ENCODE results near the gene MAGEB5. TPM values are rescaled to one million over a fixed set of nuclear protein-coding genes. Genes with fewer than 3 reads are reported as not detected.

MAGEB5 gene, protein sequence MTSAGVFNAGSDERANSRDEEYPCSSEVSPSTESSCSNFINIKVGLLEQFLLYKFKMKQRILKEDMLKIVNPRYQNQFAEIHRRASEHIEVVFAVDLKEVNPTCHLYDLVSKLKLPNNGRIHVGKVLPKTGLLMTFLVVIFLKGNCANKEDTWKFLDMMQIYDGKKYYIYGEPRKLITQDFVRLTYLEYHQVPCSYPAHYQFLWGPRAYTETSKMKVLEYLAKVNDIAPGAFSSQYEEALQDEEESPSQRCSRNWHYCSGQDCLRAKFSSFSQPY
- not detected for total RNA-seq

DNA sequence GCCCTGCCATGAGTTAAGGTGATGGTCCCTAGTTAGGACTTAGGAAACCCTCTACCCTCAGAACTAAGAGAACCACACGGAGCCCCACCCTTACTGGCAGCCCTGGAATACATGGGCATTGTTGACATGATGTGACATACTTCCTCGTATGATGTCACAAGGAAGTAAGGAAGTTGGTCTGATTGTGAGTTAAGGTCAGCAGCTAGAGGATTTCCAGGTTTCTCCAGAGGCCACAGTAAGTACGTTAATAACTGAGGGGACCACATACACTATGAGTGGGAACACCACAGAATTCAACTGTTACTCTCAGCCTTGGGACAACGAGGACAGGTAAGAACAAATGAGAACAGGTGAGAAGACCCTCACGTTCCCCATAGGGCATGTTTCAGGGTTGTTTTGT, at the start of gene MAGEB5:
Gene MAGEB5, plus strand, starts transcription at position 301 of the 400 bp plus-strand sequence. CDS start 1,133 bp downstream, outside the sequence.

DNA sequence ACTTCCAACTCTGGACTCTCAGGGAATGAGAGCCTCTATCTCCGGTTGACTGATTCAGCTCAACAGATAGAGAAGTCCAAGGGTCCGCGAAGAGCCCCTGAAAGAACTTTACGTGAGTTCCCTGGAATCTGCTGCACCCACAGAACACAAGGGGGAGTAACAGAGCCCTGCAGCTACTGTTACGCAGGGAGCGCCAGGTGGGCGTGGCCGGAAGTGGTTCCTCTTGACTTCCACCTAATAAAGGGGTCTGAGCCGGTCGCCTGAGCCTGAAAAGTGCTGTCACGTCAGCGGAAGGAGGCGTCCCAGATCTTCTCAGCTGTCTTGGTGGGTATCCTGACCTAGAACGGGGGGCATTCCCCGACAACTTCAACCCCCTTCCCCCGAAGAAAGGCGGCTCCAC, 23.8 kb upstream of the MAGEB5 start, which contains the start of gene MAGEB6:
Gene MAGEB6, plus strand, starts transcription at position 237 of the 400 bp plus-strand sequence. CDS start 1,407 bp downstream, outside the sequence.

Other genes with a start within 250 kb of the MAGEB5 start
- not detected for gene MAGEB18, start 77.8 kb upstream of the MAGEB5 start, total RNA-seq
- gene MAGEB6B, start 55.6 kb upstream of the MAGEB5 start, total RNA-seq = not detected
- gene MAGEB6, start 23.7 kb upstream of the MAGEB5 start, total RNA-seq = not detected

Data from diencephalon (tissue), 1 donor.